ENCODE results near the gene HEBP1.

GRCh38 chr12:12939888-12940287, 60.2 kb downstream of the HEBP1 start:
- TF ChIP-seq, protein P1, sequence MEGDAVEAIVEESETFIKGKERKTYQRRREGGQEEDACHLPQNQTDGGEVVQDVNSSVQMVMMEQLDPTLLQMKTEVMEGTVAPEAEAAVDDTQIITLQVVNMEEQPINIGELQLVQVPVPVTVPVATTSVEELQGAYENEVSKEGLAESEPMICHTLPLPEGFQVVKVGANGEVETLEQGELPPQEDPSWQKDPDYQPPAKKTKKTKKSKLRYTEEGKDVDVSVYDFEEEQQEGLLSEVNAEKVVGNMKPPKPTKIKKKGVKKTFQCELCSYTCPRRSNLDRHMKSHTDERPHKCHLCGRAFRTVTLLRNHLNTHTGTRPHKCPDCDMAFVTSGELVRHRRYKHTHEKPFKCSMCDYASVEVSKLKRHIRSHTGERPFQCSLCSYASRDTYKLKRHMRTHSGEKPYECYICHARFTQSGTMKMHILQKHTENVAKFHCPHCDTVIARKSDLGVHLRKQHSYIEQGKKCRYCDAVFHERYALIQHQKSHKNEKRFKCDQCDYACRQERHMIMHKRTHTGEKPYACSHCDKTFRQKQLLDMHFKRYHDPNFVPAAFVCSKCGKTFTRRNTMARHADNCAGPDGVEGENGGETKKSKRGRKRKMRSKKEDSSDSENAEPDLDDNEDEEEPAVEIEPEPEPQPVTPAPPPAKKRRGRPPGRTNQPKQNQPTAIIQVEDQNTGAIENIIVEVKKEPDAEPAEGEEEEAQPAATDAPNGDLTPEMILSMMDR (IDR thresholded peaks at IDR 0.05; ENCODE audit: insufficient read depth, low read length) = no peak
- no peak for TF ChIP-seq POLR2AphosphoS5 (IDR thresholded peaks at IDR 0.05; ENCODE audit: low read depth)
- TF ChIP-seq GABPA (IDR thresholded peaks at IDR 0.05; ENCODE audit: low read depth) = no peak
- no peak for TF ChIP-seq REST (IDR thresholded peaks at IDR 0.05; ENCODE audit: insufficient replicate concordance, low read depth)
